GM23338 (cell line): ENCODE results near the gene SMG6.

Experiments
- CREB1 ChIP-seq: fragments of 250-450 bp; sonication (Bioruptor Pico); IDR thresholded peaks from 2 replicates; pipeline ENCODE4 v1.5.0; 2020; ENCODE audit warnings: low read depth, mild to moderate bottlenecking, moderate library complexity
- EZH2 ChIP-seq: fragments of 200-600 bp; sonication (generic); IDR thresholded peaks from one replicate; pipeline ENCODE4 v1.8.0; 2017; ENCODE audit warnings: antibody characterized with exemption, mild to moderate bottlenecking, low read depth; ENCODE audit not compliant: unreplicated experiment
- EZH2phosphoT487 ChIP-seq: fragments of 200-600 bp; sonication (generic); IDR thresholded peaks from one replicate; pipeline ENCODE4 v1.8.1; 2018; ENCODE audit warnings: antibody characterized with exemption; ENCODE audit not compliant: unreplicated experiment
- JUNB ChIP-seq: IDR thresholded peaks from one replicate; pipeline ENCODE4 v1.6.1; 2016; ENCODE audit warnings: antibody characterized with exemption; ENCODE audit not compliant: unreplicated experiment
- NANOG ChIP-seq: IDR thresholded peaks from 2 replicates; pipeline ENCODE4 v1.6.1; 2016; ENCODE audit warnings: antibody characterized with exemption, borderline replicate concordance
- POLR2AphosphoS5 ChIP-seq: IDR thresholded peaks from 2 replicates; pipeline ENCODE4 v1.6.1; 2016; ENCODE audit warnings: antibody characterized with exemption, low read depth
- STAT1 ChIP-seq: IDR thresholded peaks from one replicate; pipeline ENCODE4 v1.6.1; 2016; ENCODE audit warnings: antibody characterized with exemption; ENCODE audit not compliant: unreplicated experiment
- ZNF114 ChIP-seq: fragments of 250-450 bp; sonication (Bioruptor Pico); IDR thresholded peaks from 2 replicates; pipeline ENCODE4 v1.5.0; 2020; ENCODE audit warnings: mild to moderate bottlenecking, moderate library complexity
- ZNF462 ChIP-seq: fragments of 250-450 bp; sonication (Bioruptor Pico); IDR thresholded peaks from 2 replicates; pipeline ENCODE4 v1.5.0; 2020; ENCODE audit warnings: mild to moderate bottlenecking, moderate library complexity
- TF ChIP-seq, protein P1 (sequence below), 2 experiments: fragments of 200-600 bp in 1 of 2; sonication (generic) in 1 of 2; conservative IDR thresholded peaks; 2 replicates each; pipeline versions ENCODE4 v1.5.1 to v1.6.1; 2016 to 2017; ENCODE audit warnings: antibody characterized with exemption in 2 of 2, low read depth in 2 of 2, mild to moderate bottlenecking in 2 of 2, moderate library complexity in 1 of 2
- TF ChIP-seq, protein P2 (sequence below): IDR thresholded peaks from one replicate; pipeline ENCODE4 v1.6.1; 2018; ENCODE audit warnings: antibody characterized with exemption; ENCODE audit not compliant: unreplicated experiment
- TF ChIP-seq, protein P3 (sequence below): IDR thresholded peaks from 2 replicates; pipeline ENCODE4 v1.6.1; 2016; ENCODE audit warnings: antibody characterized with exemption

DNA sequence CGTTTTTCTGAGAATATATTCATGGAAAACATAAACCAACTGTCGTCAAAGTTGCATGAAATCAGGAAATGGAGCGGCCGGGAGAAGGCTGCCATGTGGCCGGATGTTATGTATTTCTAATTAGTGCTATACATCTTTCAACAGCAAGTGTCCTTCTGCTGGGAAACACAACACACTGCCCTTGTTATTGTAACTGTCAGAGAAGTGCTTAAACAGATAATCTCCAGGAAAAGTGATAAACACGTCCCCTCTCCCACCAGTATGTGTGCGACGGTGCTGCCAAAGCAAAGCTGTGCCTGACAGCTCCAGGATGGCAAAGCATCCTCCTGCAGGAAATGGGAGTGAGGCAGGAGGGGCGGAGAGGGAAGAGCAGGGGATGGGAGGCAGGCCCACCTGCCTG is 111.8 kb downstream of the SMG6 start:
- TF ChIP-seq, protein P1, sequence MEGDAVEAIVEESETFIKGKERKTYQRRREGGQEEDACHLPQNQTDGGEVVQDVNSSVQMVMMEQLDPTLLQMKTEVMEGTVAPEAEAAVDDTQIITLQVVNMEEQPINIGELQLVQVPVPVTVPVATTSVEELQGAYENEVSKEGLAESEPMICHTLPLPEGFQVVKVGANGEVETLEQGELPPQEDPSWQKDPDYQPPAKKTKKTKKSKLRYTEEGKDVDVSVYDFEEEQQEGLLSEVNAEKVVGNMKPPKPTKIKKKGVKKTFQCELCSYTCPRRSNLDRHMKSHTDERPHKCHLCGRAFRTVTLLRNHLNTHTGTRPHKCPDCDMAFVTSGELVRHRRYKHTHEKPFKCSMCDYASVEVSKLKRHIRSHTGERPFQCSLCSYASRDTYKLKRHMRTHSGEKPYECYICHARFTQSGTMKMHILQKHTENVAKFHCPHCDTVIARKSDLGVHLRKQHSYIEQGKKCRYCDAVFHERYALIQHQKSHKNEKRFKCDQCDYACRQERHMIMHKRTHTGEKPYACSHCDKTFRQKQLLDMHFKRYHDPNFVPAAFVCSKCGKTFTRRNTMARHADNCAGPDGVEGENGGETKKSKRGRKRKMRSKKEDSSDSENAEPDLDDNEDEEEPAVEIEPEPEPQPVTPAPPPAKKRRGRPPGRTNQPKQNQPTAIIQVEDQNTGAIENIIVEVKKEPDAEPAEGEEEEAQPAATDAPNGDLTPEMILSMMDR (conservative IDR thresholded peaks at IDR 0.05; ENCODE audit: low read depth in 2 of 2): no peak
- no peak for TF ChIP-seq EZH2phosphoT487
- TF ChIP-seq, protein P2, sequence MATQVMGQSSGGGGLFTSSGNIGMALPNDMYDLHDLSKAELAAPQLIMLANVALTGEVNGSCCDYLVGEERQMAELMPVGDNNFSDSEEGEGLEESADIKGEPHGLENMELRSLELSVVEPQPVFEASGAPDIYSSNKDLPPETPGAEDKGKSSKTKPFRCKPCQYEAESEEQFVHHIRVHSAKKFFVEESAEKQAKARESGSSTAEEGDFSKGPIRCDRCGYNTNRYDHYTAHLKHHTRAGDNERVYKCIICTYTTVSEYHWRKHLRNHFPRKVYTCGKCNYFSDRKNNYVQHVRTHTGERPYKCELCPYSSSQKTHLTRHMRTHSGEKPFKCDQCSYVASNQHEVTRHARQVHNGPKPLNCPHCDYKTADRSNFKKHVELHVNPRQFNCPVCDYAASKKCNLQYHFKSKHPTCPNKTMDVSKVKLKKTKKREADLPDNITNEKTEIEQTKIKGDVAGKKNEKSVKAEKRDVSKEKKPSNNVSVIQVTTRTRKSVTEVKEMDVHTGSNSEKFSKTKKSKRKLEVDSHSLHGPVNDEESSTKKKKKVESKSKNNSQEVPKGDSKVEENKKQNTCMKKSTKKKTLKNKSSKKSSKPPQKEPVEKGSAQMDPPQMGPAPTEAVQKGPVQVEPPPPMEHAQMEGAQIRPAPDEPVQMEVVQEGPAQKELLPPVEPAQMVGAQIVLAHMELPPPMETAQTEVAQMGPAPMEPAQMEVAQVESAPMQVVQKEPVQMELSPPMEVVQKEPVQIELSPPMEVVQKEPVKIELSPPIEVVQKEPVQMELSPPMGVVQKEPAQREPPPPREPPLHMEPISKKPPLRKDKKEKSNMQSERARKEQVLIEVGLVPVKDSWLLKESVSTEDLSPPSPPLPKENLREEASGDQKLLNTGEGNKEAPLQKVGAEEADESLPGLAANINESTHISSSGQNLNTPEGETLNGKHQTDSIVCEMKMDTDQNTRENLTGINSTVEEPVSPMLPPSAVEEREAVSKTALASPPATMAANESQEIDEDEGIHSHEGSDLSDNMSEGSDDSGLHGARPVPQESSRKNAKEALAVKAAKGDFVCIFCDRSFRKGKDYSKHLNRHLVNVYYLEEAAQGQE: no peak
- TF ChIP-seq NANOG: no peak
- TF ChIP-seq ZNF462: no peak
- no peak for TF ChIP-seq CREB1 (CRISPR knock-in tag)
- no peak for TF ChIP-seq POLR2AphosphoS5
- no peak for TF ChIP-seq EZH2
- TF ChIP-seq STAT1: no peak
- no peak for TF ChIP-seq JUNB
- TF ChIP-seq ZNF114: no peak
- TF ChIP-seq, protein P3, sequence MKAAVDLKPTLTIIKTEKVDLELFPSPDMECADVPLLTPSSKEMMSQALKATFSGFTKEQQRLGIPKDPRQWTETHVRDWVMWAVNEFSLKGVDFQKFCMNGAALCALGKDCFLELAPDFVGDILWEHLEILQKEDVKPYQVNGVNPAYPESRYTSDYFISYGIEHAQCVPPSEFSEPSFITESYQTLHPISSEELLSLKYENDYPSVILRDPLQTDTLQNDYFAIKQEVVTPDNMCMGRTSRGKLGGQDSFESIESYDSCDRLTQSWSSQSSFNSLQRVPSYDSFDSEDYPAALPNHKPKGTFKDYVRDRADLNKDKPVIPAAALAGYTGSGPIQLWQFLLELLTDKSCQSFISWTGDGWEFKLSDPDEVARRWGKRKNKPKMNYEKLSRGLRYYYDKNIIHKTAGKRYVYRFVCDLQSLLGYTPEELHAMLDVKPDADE: no peak
